Jurkat, Clone E6-1 (cell line): ENCODE measurements around the gene SPPL3.
"Not testable (repeated sequence)": the region's sequence is repeated elsewhere in the genome, so short reads cannot be mapped to it uniquely, and the experiment has no call there.

ENCODE experiments used
- DNase-seq: peaks from one replicate; pipeline ENCODE4 v3.0.0-alpha.2; 2011; ENCODE audit warnings: low read depth, low spot score
- H3K4me3 ChIP-seq: 2 replicates; pipeline ENCODE4 v1.5.1; 2011; ENCODE audit warnings: mild to moderate bottlenecking, low read length, control low read depth, moderate library complexity

Gene SPPL3

DNA sequence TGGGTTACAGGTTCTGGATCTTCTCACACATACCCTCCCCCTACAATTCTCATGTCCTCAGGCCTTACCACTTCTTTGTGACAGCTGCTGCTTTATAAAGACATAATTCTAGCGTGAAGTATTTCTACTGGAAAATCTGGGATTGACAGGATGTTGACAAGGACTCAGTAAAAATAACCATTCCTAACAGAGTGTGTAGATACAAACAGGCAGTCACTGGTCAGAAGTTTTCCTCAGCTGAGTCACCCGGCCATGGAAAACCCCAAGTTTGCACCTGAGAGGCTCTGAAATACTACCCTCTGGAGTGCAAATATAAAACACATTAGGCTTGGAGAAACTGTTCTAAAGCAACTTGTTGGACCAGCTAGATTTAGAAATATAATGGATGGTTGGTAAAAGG, 54.4 kb downstream of the SPPL3 start:
- DNase-seq = no peak

GRCh38 chr12:120847814-120848213, 56.3 kb downstream of the SPPL3 start:
- DNase-seq = no peak
- H3K4me3 ChIP-seq = no peak overlapping the region

More for the DNA sequence above, 54.4 kb downstream of the SPPL3 start:
- no peak overlapping the region for H3K4me3 ChIP-seq

GRCh38 chr12:120847392-120847791, 56.8 kb downstream of the SPPL3 start:
- no peak for DNase-seq

GRCh38 chr12:120846721-120847120, 57.4 kb downstream of the SPPL3 start:
- DNase-seq = no peak
- no peak overlapping the region for H3K4me3 ChIP-seq

More at GRCh38 chr12:120847392-120847791, 56.8 kb downstream of the SPPL3 start:
- H3K4me3 ChIP-seq = no peak overlapping the region

DNA sequence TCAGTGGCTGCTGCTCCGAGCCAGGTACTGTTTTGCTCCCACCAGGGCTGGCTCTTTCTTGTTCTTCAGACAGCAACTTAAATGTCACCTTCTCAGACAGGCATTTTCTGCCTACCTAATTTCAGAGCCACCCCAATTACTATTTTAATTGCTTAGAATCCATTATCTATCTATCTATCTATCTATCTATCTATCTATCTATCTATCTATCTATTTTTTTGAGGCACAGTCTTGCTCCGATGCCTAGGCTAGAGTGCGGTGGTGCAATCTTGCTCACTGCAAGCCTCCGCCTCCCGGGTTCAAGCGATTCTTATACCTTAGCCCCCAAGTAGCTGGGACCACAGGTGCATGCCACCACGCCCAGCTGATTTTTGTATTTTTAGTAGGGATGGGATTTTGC, 58.5 kb downstream of the SPPL3 start:
- no peak for DNase-seq
- no peak overlapping the region for H3K4me3 ChIP-seq

GRCh38 chr12:120844768-120845449, 59.2 kb downstream of the SPPL3 start:
- no peak for DNase-seq
- no peak overlapping the region for H3K4me3 ChIP-seq

- no peak overlapping the region for H3K4me3 ChIP-seq
These were observed 59.9 kb downstream of the SPPL3 start for GRCh38 chr12:120844297-120844696.

DNA sequence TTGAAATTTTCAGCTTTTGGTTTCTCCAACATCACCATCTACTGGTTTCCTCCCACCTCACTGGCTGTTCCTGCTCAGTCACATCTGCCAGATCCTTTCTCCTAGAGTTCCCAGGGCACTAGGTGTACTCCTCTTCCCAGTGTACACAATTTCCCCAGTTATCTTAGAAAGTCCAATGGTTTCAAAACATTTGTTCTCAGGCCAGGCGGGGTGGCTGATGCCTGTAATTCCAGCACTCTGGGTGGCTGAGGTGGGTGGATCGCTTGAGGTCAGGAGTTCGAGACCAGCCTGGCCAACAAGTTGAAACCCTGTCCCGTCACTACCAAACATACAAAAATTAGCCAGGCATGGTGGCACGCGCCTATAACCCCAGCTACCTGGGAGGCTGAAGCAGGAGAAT, 60.7 kb downstream of the SPPL3 start:
- H3K4me3 ChIP-seq = no peak overlapping the region
- DNase-seq = no peak

More at GRCh38 chr12:120844297-120844696, 59.9 kb downstream of the SPPL3 start:
- no peak for DNase-seq

DNA sequence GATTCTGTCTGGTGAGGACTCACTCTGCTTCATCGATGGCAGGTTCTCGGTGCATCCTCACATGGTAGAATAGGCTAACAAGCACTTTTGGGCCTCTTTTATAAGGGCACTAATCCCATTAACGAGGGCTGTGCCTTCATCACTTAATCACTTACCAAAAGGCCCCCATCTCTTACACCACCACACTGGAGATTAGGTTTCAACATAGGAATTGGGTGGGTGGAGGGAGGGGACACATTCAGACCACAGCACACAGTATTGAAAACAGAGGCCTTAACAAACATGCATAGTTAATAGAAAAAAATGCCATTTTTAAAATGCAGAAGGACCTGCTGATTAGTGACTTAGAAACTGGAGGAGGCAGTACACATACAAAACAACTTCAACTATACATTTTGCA, 61.6 kb downstream of the SPPL3 start:
- DNase-seq = no peak

GRCh38 chr12:120841525-120841924, 62.6 kb downstream of the SPPL3 start:
- no peak overlapping the region for H3K4me3 ChIP-seq
- no peak for DNase-seq

More for the DNA sequence above, 61.6 kb downstream of the SPPL3 start:
- H3K4me3 ChIP-seq = no peak overlapping the region

DNA sequence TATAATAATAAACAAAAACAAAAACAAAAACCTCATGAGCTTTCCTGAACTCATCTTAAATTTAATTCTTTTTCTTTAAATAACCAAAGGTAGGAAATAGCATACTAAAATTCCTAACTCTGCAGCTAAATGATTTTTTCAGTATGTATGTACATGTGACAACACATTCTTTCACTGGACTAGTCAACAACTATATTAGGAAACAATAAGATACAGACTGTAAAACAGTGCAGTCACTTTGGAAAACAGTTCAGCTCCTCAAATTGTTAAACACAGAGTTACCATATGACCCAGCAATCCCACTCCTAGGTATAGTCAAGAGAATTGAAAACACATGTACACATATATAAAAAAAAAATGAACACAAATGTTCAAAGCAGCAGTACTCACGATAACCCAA, 64.7 kb downstream of the SPPL3 start:
- H3K4me3 ChIP-seq = no peak overlapping the region
- no peak for DNase-seq

DNA sequence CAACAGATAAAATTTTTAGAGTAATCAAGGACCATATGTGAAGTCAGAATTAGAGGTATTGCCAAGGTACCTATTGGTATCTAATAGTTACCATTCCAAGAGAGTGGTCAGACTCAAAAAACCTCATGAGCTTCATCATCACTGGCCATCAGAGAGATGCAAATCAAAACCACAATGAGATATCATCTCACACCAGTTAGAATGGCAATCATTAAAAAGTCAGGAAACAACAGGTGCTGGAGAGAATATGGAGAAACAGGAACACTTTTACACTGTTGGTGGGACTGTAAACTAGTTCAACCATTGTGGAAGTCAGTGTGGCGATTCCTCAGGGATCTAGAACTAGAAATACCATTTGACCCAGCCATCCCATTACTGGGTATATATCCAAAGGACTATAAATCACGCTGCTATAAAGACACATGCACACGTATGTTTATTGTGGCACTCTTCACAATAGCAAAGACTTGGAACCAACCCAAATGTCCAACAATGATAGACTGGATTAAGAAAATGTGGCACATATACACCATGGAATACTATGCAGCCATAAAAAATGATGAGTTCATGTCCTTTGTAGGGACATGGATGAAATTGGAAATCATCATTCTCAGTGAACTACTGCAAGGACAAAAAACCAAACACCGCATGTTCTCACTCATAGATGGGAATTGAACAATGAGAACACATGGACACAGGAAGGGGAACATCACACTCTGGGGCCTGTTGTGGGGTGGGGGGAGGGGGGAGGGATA, 65.4 kb downstream of the SPPL3 start:
- not testable (repeated sequence) for H3K4me3 ChIP-seq, DNase-seq

- peak overlapping the region; percentile 42 for H3K4me3 ChIP-seq
- no peak for DNase-seq
These were observed 68.0 kb downstream of the SPPL3 start for GRCh38 chr12:120836114-120836684.

DNA sequence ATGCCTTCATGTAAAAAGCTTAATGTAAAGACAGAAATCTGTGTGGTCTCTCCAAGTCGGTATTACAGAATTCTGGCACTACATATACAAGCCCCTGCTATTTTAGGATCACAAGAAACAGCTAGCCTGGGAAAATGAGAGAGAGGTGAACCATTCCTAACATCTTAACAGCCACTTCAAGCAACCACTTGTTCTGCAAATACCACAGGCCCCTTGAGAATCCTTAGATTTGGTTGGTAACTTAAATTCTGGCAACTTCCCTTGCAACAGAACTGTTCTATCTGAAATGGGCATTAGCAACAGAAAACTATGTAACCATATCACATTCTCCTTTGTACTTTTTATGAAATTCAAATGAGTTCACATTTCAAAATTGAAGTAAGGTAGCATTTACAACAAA, 68.5 kb downstream of the SPPL3 start:
- DNase-seq = peak; percentile 85
- H3K4me3 ChIP-seq = peak overlapping the region; percentile 42

GRCh38 chr12:120835304-120835612, 68.9 kb downstream of the SPPL3 start:
- no peak for DNase-seq
- peak overlapping the region; percentile 42 for H3K4me3 ChIP-seq

DNA sequence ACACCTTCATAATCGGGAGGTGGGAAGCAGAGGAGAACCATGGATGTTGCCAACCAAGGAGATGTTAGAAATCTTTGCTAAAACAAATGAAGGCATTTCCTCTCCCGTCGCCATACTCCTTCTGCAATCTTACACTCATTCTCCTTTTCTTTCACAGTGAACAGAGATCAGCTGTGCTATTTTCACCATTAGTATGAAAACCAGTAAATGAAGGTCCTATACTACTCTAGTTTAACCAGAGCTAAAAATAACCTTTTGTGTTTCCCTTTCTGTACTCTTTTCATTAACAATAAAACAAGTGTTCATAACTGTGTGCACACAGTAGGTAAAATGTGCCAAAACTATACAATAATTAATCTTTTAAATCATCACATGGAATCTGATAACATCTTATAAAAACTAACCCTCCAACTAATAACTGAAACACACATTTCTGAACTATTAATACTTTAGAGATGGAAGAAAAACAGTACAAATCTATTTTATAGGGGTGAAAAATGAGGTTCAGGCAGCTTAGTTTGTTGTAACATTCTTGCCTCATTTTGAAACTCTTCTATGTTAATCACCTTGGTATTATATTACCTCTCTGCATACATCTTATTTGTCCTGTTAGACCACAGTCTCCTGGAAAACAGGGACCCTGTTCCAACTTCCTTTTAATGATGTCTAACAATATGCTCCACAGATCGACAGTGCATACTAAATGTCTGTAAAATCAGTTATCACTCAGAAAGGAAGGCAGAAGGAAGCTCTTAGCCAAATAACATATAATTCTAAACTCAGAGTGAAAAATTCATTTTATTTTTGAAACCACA, 69.5 kb downstream of the SPPL3 start:
- peak overlapping the region; percentile 42 for H3K4me3 ChIP-seq
- no peak for DNase-seq

DNA sequence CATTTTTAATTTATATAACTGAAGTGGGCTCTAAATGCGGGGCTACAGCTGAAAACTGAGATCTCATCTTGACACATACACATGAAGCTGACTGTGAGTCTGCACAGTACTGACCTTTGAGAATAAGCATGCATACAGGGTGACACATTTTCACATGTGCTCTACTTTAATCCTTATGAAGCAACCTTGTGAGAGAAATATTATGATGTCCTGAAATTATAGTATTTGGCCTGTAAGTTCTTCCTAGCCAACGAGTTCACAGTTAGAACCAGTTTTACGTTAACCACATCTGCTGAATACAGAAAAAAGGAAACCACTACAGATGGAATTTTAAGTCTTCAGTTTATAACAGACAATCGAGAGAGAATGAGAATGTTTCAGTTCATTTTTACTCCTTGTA, 70.3 kb downstream of the SPPL3 start:
- DNase-seq = peak; percentile 74
- peak overlapping the region; percentile 42 for H3K4me3 ChIP-seq

DNA sequence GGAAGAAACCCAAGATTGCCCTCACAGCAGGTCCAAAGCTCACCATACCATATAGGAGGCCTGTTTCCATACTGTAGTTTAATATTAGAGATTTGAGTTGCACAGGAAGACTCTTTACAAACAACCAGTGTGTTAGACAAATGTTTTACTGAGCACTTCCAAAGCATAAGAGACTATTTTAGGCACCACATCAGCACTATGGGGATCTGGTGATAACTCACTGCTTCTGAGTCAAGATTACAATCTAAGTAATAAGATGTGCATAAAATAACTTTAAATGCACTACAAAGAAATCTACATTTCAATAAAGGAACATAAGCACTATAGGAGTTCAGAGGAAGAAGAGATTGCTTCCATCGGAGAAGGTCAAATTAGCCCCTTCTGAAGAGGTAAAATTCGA, 71.4 kb downstream of the SPPL3 start:
- H3K4me3 ChIP-seq = no peak overlapping the region
- no peak for DNase-seq

- no peak for DNase-seq
- no peak overlapping the region for H3K4me3 ChIP-seq
These were observed 72.4 kb downstream of the SPPL3 start for GRCh38 chr12:120831648-120832267.
